SU-DHL-6 (cell line): Measurements from ENCODE around the gene ZNF69.

ENCODE experiments used
- EZH2phosphoT487 ChIP-seq: fragments of 200-600 bp; sonication (generic), shearing (Covaris generic); conservative IDR thresholded peaks from 2 replicates; pipeline ENCODE4 v1.6.1; 2018; ENCODE audit warnings: mild to moderate bottlenecking, antibody characterized with exemption, low read length, moderate library complexity, mixed read lengths
- TF ChIP-seq, protein P1 (sequence below): fragments of 200-600 bp; sonication (generic); IDR thresholded peaks from one replicate; pipeline ENCODE4 v1.5.1; 2017; ENCODE audit warnings: antibody characterized with exemption, mild to moderate bottlenecking, low read length, moderate library complexity; ENCODE audit not compliant: insufficient read depth, poor library complexity, severe bottlenecking

DNA sequence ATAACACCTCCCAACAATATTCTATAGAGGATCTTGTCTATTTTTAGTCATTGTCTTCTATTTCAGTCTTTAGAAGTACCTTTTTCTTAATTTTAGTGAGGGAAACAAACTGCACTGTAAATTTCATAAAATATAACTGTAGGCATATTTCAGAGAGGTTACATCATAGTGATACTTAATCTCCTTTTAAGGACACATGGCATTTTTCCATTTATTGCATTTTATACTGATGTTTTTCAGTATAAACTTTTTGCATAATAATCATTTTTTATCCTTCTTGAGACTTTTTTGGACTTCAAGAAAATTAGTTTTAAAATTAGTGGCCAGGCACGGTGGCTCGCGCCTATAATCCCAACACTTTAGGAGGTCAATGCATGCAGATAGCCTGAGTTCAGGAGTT lies 43.9 kb downstream of the ZNF69 start:
- TF ChIP-seq, protein P1, sequence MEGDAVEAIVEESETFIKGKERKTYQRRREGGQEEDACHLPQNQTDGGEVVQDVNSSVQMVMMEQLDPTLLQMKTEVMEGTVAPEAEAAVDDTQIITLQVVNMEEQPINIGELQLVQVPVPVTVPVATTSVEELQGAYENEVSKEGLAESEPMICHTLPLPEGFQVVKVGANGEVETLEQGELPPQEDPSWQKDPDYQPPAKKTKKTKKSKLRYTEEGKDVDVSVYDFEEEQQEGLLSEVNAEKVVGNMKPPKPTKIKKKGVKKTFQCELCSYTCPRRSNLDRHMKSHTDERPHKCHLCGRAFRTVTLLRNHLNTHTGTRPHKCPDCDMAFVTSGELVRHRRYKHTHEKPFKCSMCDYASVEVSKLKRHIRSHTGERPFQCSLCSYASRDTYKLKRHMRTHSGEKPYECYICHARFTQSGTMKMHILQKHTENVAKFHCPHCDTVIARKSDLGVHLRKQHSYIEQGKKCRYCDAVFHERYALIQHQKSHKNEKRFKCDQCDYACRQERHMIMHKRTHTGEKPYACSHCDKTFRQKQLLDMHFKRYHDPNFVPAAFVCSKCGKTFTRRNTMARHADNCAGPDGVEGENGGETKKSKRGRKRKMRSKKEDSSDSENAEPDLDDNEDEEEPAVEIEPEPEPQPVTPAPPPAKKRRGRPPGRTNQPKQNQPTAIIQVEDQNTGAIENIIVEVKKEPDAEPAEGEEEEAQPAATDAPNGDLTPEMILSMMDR = no peak
- TF ChIP-seq EZH2phosphoT487 = no peak
